Measurements from ENCODE around the gene LEUTX.

Gene LEUTX

DNA sequence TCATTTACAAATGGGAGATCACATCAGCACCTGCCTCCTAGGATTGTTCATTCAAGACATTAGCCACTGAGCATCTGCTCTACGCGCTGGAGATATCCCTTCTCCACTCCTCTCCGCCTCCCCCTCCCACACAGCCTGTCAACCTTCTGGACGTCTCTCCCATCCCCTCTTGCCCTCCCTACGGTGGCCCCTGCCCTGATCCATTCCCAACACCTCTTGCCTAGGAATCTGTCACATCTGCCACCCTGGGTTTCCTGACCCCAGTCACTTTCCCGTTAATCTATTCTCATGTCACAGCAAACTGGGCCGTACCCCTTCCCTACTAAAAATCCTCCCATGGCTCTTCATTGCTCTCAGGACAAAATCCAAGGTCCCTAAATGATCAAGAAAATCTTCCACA, 45.0 kb downstream of the LEUTX start:
- H3K9ac ChIP-seq (ENCODE audit: low read depth, low read length): 0 out of 2 replicates have a peak overlapping the region, but pooled peaks have one; percentile 69
- no peak overlapping the region for H3K27ac ChIP-seq (ENCODE audit: low read depth, low read length)
- no peaks in the 10 kb centered on the region for H3K9me3 ChIP-seq (ENCODE audit: control insufficient read depth, insufficient read depth, low read length)
- H3K4me3 ChIP-seq (ENCODE audit: low read depth, low read length): peak overlapping the region; percentile 86
- peaks cover 6% of the 10 kb centered on the region; the same call in 1 of the 2 replicates for H3K4me1 ChIP-seq (ENCODE audit: control insufficient read depth, insufficient read depth, low read length)
- H3K36me3 ChIP-seq (ENCODE audit: control insufficient read depth, insufficient read depth, low read length): peaks cover 20% of the 10 kb centered on the region
- no peaks in the 10 kb centered on the region for H3K27me3 ChIP-seq (ENCODE audit: control insufficient read depth, insufficient read depth, low read length)

DNA sequence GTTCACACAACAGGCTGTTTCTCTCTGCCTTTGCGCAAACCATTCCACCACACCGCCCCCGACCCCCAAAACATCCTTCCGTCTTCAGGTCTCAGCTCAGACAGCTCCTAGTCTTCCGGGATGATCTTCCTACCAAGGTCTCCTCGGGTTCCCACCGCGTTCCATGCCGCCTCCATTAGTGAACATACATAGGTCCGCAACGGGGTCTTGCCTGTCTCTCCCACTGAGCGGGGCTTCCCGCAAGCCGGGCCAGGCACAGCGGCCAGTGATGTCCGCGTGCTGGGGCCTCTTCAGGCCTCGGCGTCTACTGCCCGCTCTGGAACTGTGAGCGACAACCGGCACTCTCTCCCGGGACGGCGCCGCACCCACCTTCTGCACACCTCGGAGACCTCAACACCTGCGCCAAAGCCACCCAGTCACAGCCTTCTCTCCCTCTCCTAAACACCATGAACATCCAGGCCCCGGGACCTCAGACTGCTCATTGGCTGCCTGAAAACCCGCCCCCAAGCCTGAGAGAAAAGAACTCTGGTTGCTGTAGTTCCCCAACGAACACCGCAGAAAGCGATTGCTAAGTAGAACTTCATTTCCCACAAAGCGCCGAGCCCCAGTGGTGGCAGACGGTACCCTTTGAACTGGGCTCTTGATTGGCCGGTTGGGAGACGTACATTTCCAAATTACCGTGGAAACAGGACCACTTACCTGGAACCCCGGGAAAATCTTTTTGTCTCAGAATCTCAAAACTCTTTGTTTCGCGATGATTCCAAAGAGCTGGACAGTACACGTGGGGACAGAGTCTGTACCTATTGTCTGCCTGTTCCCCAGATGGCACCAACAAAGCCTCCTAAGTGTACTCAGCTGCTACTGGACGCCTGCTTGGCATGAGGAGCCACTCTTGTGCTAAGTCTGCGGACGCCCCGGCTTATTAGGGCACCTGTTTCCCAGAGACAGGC, 45.8 kb downstream of the LEUTX start:
- no peaks in the 10 kb centered on the region for H3K9me3 ChIP-seq (ENCODE audit: control insufficient read depth, insufficient read depth, low read length)
- peaks cover 27% of the 10 kb centered on the region for H3K36me3 ChIP-seq (ENCODE audit: control insufficient read depth, insufficient read depth, low read length)
- H3K27ac ChIP-seq (ENCODE audit: low read depth, low read length): peak overlapping the region; percentile 39
- H3K4me1 ChIP-seq (ENCODE audit: control insufficient read depth, insufficient read depth, low read length): peaks cover 6% of the 10 kb centered on the region; the same call in 1 of the 2 replicates
- H3K27me3 ChIP-seq (ENCODE audit: control insufficient read depth, insufficient read depth, low read length): no peaks in the 10 kb centered on the region
- H3K9ac ChIP-seq (ENCODE audit: low read depth, low read length): peak overlapping the region; percentile 72
- H3K4me3 ChIP-seq (ENCODE audit: low read depth, low read length): peak overlapping the region; percentile 86

DNA sequence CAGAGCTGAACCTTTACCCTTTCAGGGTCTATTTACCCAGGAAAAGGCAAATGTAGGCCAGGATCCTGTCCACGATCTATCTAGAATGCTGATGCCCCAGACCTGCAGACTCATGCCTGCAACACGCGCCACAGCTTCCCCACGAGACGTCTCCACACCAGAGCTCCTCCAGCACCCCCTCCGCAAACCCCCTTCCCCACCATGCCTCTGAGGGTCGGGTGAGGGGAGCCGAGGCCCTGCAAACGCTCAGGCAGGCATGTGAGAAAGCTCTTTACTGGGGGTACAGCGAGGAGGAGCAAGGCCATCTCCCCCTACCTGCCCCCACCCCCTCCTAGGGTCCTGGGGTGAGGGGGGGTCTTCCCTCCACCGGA, 46.4 kb downstream of the LEUTX start:
- peaks cover 33% of the 10 kb centered on the region for H3K36me3 ChIP-seq (ENCODE audit: control insufficient read depth, insufficient read depth, low read length)
- peaks cover 6% of the 10 kb centered on the region; the same call in 1 of the 2 replicates for H3K4me1 ChIP-seq (ENCODE audit: control insufficient read depth, insufficient read depth, low read length)
- H3K4me3 ChIP-seq (ENCODE audit: low read depth, low read length): peak overlapping the region; percentile 86
- peak overlapping the region; percentile 39 for H3K27ac ChIP-seq (ENCODE audit: low read depth, low read length)
- H3K9ac ChIP-seq (ENCODE audit: low read depth, low read length): peak overlapping the region; percentile 72
- H3K9me3 ChIP-seq (ENCODE audit: control insufficient read depth, insufficient read depth, low read length): no peaks in the 10 kb centered on the region
- H3K27me3 ChIP-seq (ENCODE audit: control insufficient read depth, insufficient read depth, low read length): no peaks in the 10 kb centered on the region

DNA sequence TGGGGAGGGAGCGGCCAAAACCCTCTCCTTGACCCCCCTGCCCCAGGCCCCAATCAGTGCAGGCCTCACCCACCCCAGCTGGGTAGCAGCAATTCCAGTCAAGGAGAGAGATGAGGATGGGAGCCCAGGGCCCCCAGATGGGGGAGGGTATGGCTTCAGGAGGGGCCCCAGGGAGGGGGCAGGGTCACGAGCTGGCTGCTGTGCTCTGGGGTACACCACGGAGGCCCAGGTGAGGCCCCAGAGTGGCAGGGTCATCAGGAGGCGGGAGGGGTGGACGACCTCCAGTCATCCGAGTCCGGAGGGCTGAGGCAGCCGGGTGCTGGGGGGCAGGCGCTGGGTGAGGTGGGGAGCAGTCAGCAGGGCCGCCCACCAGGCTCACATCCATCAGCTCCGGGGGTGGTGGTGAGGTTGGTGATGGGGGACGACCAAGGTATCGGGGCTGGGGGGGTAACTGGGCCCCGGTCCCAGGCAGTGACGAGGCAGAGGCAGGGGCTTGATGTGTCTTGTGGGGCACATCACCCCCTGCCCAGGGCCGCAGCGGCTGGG, 47.0 kb downstream of the LEUTX start:
- peaks cover 38% of the 10 kb centered on the region for H3K36me3 ChIP-seq (ENCODE audit: control insufficient read depth, insufficient read depth, low read length)

DNA sequence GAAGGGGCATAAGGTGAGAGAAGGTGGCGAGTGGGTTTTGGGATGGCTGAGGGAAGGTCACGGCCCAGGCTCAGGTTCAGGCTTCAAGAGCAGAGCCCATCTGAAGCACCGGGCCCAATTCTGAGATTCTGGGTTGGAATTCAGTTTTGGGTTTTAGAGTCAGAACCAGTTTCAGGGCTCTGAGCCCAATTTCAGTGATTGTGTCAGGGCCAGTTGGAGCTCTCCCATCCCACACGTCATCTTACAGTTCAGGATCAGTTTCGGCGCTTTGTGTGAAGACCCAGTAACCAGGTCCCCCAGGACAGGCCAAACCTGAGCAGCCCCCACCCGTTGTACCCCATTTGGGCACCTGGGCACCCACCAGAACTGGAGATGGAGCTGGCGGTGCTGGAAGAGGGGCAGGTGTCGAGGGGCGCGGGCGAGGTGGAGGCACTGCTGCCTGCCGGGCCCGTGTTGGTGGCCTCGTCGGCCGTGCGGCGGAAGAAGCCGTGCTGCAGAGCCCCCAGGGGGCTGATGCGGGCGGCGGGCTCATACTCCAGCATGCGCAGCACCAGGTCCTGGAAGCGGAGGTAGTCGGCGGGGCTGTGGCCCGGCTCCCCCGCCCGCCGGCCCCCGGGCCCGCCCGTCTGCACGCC, 47.8 kb downstream of the LEUTX start:
- no peaks in the 10 kb centered on the region for H3K9me3 ChIP-seq (ENCODE audit: control insufficient read depth, insufficient read depth, low read length)
- H3K9ac ChIP-seq (ENCODE audit: low read depth, low read length): no peak overlapping the region
- H3K4me1 ChIP-seq (ENCODE audit: control insufficient read depth, insufficient read depth, low read length): peaks cover 6% of the 10 kb centered on the region; the same call in 1 of the 2 replicates
- no peaks in the 10 kb centered on the region for H3K27me3 ChIP-seq (ENCODE audit: control insufficient read depth, insufficient read depth, low read length)
- no peak overlapping the region for H3K4me3 ChIP-seq (ENCODE audit: low read depth, low read length)
- peaks cover 47% of the 10 kb centered on the region for H3K36me3 ChIP-seq (ENCODE audit: control insufficient read depth, insufficient read depth, low read length)
- H3K27ac ChIP-seq (ENCODE audit: low read depth, low read length): no peak overlapping the region

More for the DNA sequence above, 47.0 kb downstream of the LEUTX start:
- no peak overlapping the region for H3K9ac ChIP-seq (ENCODE audit: low read depth, low read length)
- H3K4me3 ChIP-seq (ENCODE audit: low read depth, low read length): no peak overlapping the region
- H3K27ac ChIP-seq (ENCODE audit: low read depth, low read length): no peak overlapping the region
- peaks cover 6% of the 10 kb centered on the region; the same call in 1 of the 2 replicates for H3K4me1 ChIP-seq (ENCODE audit: control insufficient read depth, insufficient read depth, low read length)
- no peaks in the 10 kb centered on the region for H3K9me3 ChIP-seq (ENCODE audit: control insufficient read depth, insufficient read depth, low read length)
- H3K27me3 ChIP-seq (ENCODE audit: control insufficient read depth, insufficient read depth, low read length): no peaks in the 10 kb centered on the region

DNA sequence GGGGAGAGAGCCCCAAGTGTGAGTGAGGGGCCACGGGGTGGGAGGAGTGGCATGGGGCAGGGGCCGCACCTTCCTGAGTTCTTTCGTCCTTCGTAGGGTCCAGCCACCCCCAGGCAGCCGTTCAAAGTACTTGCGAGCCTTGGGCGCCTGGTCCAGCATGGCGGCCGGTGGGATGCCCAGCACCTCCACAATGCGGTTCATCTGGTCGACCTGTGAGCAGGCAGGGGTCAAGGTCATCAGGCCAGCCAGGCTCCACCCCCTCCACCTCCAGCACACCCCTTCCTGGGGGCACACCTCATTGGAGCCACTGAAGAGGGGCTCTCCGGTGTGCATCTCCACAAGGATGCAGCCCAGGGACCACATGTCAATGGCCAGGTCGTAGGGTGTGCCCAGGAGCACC, 48.6 kb downstream of the LEUTX start:
- peaks cover 6% of the 10 kb centered on the region; the same call in 1 of the 2 replicates for H3K4me1 ChIP-seq (ENCODE audit: control insufficient read depth, insufficient read depth, low read length)
- H3K9me3 ChIP-seq (ENCODE audit: control insufficient read depth, insufficient read depth, low read length): no peaks in the 10 kb centered on the region
- no peaks in the 10 kb centered on the region for H3K27me3 ChIP-seq (ENCODE audit: control insufficient read depth, insufficient read depth, low read length)
- peaks cover 47% of the 10 kb centered on the region for H3K36me3 ChIP-seq (ENCODE audit: control insufficient read depth, insufficient read depth, low read length)
- no peak overlapping the region for H3K9ac ChIP-seq (ENCODE audit: low read depth, low read length)
- H3K4me3 ChIP-seq (ENCODE audit: low read depth, low read length): no peak overlapping the region
- H3K27ac ChIP-seq (ENCODE audit: low read depth, low read length): no peak overlapping the region

DNA sequence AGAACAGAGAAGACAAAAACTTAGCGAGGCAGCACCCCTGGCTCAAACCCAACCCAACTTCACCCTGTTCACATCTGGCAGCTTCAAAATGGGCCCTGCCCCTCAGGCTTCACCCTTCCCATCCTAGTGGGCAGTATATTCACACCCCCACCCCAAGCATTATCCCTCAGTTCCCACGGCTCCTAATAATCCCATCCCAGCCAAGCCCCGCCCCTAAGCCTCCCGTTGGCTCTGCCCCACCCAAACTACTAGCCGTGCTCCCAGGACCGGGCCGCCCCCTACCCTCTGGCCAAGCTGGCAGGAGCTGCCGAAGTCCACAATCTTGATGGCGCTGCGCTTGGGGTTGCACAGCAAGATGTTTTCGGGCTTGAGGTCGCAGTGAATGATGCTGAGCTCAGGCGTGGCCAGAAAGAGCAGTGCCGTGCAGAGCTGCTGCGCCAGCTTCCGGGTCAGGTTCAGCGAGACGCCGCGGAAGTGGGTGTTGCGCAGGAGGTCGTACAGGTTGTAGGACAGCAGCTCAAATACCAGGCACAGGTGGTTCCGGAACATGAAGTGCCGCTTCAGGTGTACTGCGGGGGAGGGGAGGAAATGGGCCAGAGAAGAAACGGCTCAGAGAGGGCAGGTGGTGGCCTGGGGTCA, 49.5 kb downstream of the LEUTX start:
- Histone ChIP-seq H3K36me3 (ENCODE audit: control insufficient read depth, insufficient read depth, low read length) (peaks cover 47% of the 10 kb centered on the region), H3K27me3 (ENCODE audit: control insufficient read depth, insufficient read depth, low read length) (no peaks in the 10 kb centered on the region), H3K4me3 (ENCODE audit: low read depth, low read length) (no peak overlapping the region), H3K27ac (ENCODE audit: low read depth, low read length) (no peak overlapping the region), H3K9ac (ENCODE audit: low read depth, low read length) (no peak overlapping the region), H3K9me3 (ENCODE audit: control insufficient read depth, insufficient read depth, low read length) (no peaks in the 10 kb centered on the region), H3K4me1 (ENCODE audit: control insufficient read depth, insufficient read depth, low read length) (peaks cover 9% of the 10 kb centered on the region; the same call in 1 of the 2 replicates)

DNA sequence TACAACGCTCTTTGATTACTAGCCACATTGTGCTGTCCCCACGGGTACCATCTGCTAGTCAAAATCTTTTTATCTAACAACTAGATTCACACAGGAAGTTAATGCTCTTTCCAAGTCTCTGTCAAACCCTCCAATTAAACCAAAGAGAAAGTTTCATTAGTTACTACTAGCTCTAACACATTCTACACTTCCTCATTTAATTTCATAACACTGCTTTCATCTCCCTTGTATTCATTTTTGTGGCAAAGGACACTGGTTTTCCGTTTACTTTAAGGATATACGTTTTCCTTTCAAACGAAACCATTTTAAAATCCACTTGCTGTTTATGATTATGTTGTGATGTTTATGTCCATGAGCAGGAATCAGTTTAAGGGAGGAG, 50.0 kb downstream of the LEUTX start:
- no peak overlapping the region for H3K27ac ChIP-seq (ENCODE audit: low read depth, low read length)
- H3K27me3 ChIP-seq (ENCODE audit: control insufficient read depth, insufficient read depth, low read length): no peaks in the 10 kb centered on the region
- no peaks in the 10 kb centered on the region for H3K9me3 ChIP-seq (ENCODE audit: control insufficient read depth, insufficient read depth, low read length)
- peaks cover 47% of the 10 kb centered on the region for H3K36me3 ChIP-seq (ENCODE audit: control insufficient read depth, insufficient read depth, low read length)
- no peak overlapping the region for H3K9ac ChIP-seq (ENCODE audit: low read depth, low read length)
- H3K4me1 ChIP-seq (ENCODE audit: control insufficient read depth, insufficient read depth, low read length): peaks cover 5% of the 10 kb centered on the region; the same call in 1 of the 2 replicates
- no peak overlapping the region for H3K4me3 ChIP-seq (ENCODE audit: low read depth, low read length)

DNA sequence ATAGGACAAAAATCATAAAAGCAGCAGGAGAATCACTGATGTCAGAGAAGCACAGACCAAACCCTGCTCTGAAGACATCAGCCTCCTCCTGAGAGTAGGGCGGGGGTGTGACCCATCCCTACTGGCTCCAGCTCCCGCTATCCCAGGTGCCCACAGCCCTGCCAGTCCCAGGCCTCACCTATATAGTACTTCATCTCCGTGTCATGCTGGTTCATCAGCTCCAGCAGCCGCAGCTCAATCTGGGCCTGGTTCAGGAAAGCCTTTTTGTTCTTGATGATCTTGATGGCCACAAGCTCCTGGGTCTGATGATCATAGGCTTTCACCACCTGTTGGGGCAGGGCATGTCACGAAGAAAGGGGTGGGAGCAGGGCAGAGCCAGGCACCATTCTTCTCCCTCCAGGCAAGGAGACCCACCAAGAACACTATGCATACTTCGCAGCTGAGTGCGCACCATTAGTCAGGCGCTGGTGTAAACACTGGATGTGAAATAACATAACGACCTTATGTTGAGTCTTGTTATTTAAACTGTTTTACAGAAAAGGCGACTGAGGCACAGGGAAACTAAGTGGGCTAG, 51.1 kb downstream of the LEUTX start:
- H3K9me3 ChIP-seq (ENCODE audit: control insufficient read depth, insufficient read depth, low read length): no peaks in the 10 kb centered on the region
- no peaks in the 10 kb centered on the region for H3K27me3 ChIP-seq (ENCODE audit: control insufficient read depth, insufficient read depth, low read length)
- H3K4me3 ChIP-seq (ENCODE audit: low read depth, low read length): no peak overlapping the region
- H3K9ac ChIP-seq (ENCODE audit: low read depth, low read length): no peak overlapping the region
- no peak overlapping the region for H3K27ac ChIP-seq (ENCODE audit: low read depth, low read length)
- peaks cover 53% of the 10 kb centered on the region for H3K36me3 ChIP-seq (ENCODE audit: control insufficient read depth, insufficient read depth, low read length)
- H3K4me1 ChIP-seq (ENCODE audit: control insufficient read depth, insufficient read depth, low read length): peaks cover 3% of the 10 kb centered on the region; the same call in 1 of the 2 replicates

DNA sequence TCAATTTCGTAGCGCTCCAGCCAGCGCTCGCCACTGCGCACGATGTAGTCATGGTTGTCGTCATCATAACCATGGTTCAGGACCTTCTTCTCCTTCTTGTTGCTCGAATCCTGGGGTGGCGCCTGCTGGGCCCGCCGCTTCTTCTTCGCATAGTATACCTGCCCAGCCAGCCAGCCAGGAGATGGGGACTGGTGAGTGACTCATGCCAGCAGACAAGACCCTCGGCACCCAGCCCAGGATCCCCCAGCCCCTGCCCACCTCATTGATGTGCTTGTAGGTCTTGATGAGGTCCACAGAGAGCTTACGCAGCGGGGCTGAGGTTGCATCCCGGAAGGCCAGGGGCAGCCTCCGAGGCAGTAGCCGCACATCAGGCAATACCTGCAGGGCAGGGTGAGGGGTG, 51.8 kb downstream of the LEUTX start:
- H3K36me3 ChIP-seq (ENCODE audit: control insufficient read depth, insufficient read depth, low read length): peaks cover 59% of the 10 kb centered on the region
- no peak overlapping the region for H3K9ac ChIP-seq (ENCODE audit: low read depth, low read length)
- no peak overlapping the region for H3K27ac ChIP-seq (ENCODE audit: low read depth, low read length)
- H3K4me1 ChIP-seq (ENCODE audit: control insufficient read depth, insufficient read depth, low read length): peaks cover 3% of the 10 kb centered on the region; the same call in 1 of the 2 replicates
- H3K27me3 ChIP-seq (ENCODE audit: control insufficient read depth, insufficient read depth, low read length): no peaks in the 10 kb centered on the region
- no peaks in the 10 kb centered on the region for H3K9me3 ChIP-seq (ENCODE audit: control insufficient read depth, insufficient read depth, low read length)
- H3K4me3 ChIP-seq (ENCODE audit: low read depth, low read length): no peak overlapping the region
